GM10248 (cell line): ENCODE measurements around the gene UQCR11.

ENCODE experiments used
- CTCF ChIA-PET: fragments of 300-600 bp; sonication (Branson Sonifier 250); formaldehyde crosslinking; extraction: SDS; loops from one replicate; lab custom pipeline; 2021; ENCODE audit warnings: antibody characterized with exemption; lab: Yijun Ruan, JAX
- POLR2A ChIA-PET: fragments of 350-650 bp; sonication (Branson Sonifier 250); formaldehyde crosslinking; extraction: SDS; loops from one replicate; lab custom pipeline; 2020; ENCODE audit warnings: antibody characterized with exemption; lab: Yijun Ruan, JAX
- DNase-seq: peaks from one replicate; pipeline ENCODE4 v3.0.0; 2012; ENCODE audit errors: extremely low spot score
- CTCF ChIP-seq: IDR thresholded peaks from 2 replicates; pipeline ENCODE4 v1.5.1; 2012; ENCODE audit warnings: mild to moderate bottlenecking, low read depth; ENCODE audit errors: extremely low read depth, missing control alignments, control extremely low read depth

Gene UQCR11

GRCh38 chr19:1629256-1629808, 24.1 kb upstream of the UQCR11 start:
- POLR2A ChIA-PET, result no interaction called here
- CTCF ChIA-PET, result no interaction called here
- DNase-seq, result no peak
- no peak for TF ChIP-seq CTCF

GRCh38 chr19:1627194-1627593, 21.9 kb upstream of the UQCR11 start:
- TF ChIP-seq CTCF, result no peak
- POLR2A ChIA-PET, result no interaction called here
- no peak for DNase-seq
- CTCF ChIA-PET, result interaction anchor here (1.5 to 1.7 kb wide), 2 partner anchors 12 to 44 kb away, joined by 3 to 4 read pairs; no protein-coding TSS in a partner anchor

GRCh38 chr19:1626417-1627010, 21.3 kb upstream of the UQCR11 start:
- no peak for TF ChIP-seq CTCF
- ChIA-PET CTCF (interaction anchor here (1.1 to 1.7 kb wide), 3 partner anchors 13 to 46 kb away, joined by 3 to 4 read pairs (median 4); no protein-coding TSS in a partner anchor), POLR2A (no interaction called here)
- no peak for DNase-seq

GRCh38 chr19:1624458-1624857, 19.2 kb upstream of the UQCR11 start:
- POLR2A ChIA-PET, result no interaction called here
- peak; percentile 69 for DNase-seq
- peak; percentile 72 for TF ChIP-seq CTCF
- CTCF ChIA-PET, result interaction anchor here (0.9 to 1.0 kb wide), 2 partner anchors 16 to 48 kb away, joined by 3 read pairs; no protein-coding TSS in a partner anchor

GRCh38 chr19:1622541-1622940, 17.3 kb upstream of the UQCR11 start:
- no peak for DNase-seq
- POLR2A ChIA-PET, result interaction anchor here (0.5 kb wide), 1 partner anchor 69 kb away, joined by 4 read pairs; no protein-coding TSS in a partner anchor
- CTCF ChIA-PET, result interaction anchor here (1.3 kb wide), 1 partner anchor 48 kb away, joined by 5 read pairs; no protein-coding TSS in a partner anchor
- TF ChIP-seq CTCF, result no peak

- DNase-seq, result no peak
- POLR2A ChIA-PET, result interaction anchor here (0.5 kb wide), 1 partner anchor 68 kb away, joined by 4 read pairs; no protein-coding TSS in a partner anchor
- TF ChIP-seq CTCF, result no peak
- CTCF ChIA-PET, result no interaction called here
Observed at GRCh38 chr19:1622007-1622406, 16.7 kb upstream of the UQCR11 start.
